Peyer's patch (tissue), 4 donors: ENCODE measurements around the gene UBE2QL1.

Experiments used
- POLR2A ChIP-seq, 2 donors: fragments of 450-650 bp; IDR thresholded peaks; one replicate each; pipeline ENCODE4 v1.5.1; 2017; ENCODE audit warnings: antibody characterized with exemption in 2 of 2, mild to moderate bottlenecking in 2 of 2, moderate library complexity in 2 of 2
- TF ChIP-seq, protein P1 (sequence below), 6 experiments: fragments of 450-650 bp in 4 of 6; fragments of 200-600 bp in 2 of 6; sonication (generic) in 1 of 6; IDR thresholded peaks; one replicate each; pipeline ENCODE4 v1.5.1; 2017 to 2019; ENCODE audit warnings: antibody characterized with exemption in 6 of 6, mild to moderate bottlenecking in 3 of 6, moderate library complexity in 1 of 6

GRCh38 chr5:6484446-6484845, 35.8 kb downstream of the UBE2QL1 start:
- TF ChIP-seq, protein P1, sequence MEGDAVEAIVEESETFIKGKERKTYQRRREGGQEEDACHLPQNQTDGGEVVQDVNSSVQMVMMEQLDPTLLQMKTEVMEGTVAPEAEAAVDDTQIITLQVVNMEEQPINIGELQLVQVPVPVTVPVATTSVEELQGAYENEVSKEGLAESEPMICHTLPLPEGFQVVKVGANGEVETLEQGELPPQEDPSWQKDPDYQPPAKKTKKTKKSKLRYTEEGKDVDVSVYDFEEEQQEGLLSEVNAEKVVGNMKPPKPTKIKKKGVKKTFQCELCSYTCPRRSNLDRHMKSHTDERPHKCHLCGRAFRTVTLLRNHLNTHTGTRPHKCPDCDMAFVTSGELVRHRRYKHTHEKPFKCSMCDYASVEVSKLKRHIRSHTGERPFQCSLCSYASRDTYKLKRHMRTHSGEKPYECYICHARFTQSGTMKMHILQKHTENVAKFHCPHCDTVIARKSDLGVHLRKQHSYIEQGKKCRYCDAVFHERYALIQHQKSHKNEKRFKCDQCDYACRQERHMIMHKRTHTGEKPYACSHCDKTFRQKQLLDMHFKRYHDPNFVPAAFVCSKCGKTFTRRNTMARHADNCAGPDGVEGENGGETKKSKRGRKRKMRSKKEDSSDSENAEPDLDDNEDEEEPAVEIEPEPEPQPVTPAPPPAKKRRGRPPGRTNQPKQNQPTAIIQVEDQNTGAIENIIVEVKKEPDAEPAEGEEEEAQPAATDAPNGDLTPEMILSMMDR (IDR thresholded peaks at IDR 0.05): no peak
- TF ChIP-seq POLR2A (IDR thresholded peaks at IDR 0.05): no peak
